Neural cell (in vitro differentiated cells): ENCODE data around the gene ANAPC5. TPM values are rescaled to one million over a fixed set of nuclear protein-coding genes. Genes with fewer than 3 reads are reported as not detected.

Source experiments
- H2AFZ ChIP-seq: fragments of 200-600, 300-800 bp; sonication (generic), shearing (Covaris generic); 2 replicates; pipeline ENCODE4 v1.6.0; 2014; ENCODE audit warnings: low read depth, mild to moderate bottlenecking, antibody characterized with exemption, low read length, moderate library complexity
- H3F3A ChIP-seq: fragments of 200-600 bp; shearing (Covaris generic); 2 replicates; pipeline ENCODE4 v1.6.1; 2016; ENCODE audit warnings: mild to moderate bottlenecking, moderate library complexity, mixed read lengths, antibody characterized with exemption, low read length; ENCODE audit not compliant: insufficient read depth, poor library complexity, severe bottlenecking
- H3K27ac ChIP-seq: fragments of 200-600, 300-800 bp; sonication (generic), shearing (Covaris generic); 2 replicates; pipeline ENCODE4 v1.5.1; 2014; ENCODE audit warnings: mild to moderate bottlenecking, low read length, moderate library complexity
- H3K27me3 ChIP-seq: fragments of 300-800, 200-600 bp; sonication (generic), shearing (Covaris generic); 2 replicates; pipeline ENCODE4 v1.6.0; 2014; ENCODE audit warnings: mild to moderate bottlenecking, low read depth, low read length, moderate library complexity; ENCODE audit not compliant: insufficient read depth
- H3K36me3 ChIP-seq: fragments of 300-800, 200-600 bp; sonication (generic), shearing (Covaris generic); 2 replicates; pipeline ENCODE4 v1.5.1; 2014; ENCODE audit warnings: mild to moderate bottlenecking, antibody characterized with exemption, low read length, moderate library complexity; ENCODE audit not compliant: insufficient read depth
- H3K4me2 ChIP-seq: fragments of 300-800, 200-600 bp; sonication (generic), shearing (Covaris generic); 2 replicates; pipeline ENCODE4 v1.6.0; 2014; ENCODE audit warnings: mild to moderate bottlenecking, low read length
- H3K4me3 ChIP-seq: fragments of 300-800, 200-600 bp; sonication (generic), shearing (Covaris generic); 2 replicates; pipeline ENCODE4 v1.5.1; 2014; ENCODE audit warnings: mild to moderate bottlenecking, low read length, moderate library complexity
- H3K79me2 ChIP-seq: fragments of 200-600 bp; shearing (Covaris generic); replicated peaks from 2 replicates; pipeline ENCODE4 v1.6.0; 2014; ENCODE audit warnings: mild to moderate bottlenecking, low read length, moderate library complexity; ENCODE audit not compliant: insufficient read depth
- H3K9ac ChIP-seq: fragments of 300-800, 200-600 bp; sonication (generic), shearing (Covaris generic); 2 replicates; pipeline ENCODE4 v1.6.1; 2016; ENCODE audit warnings: mild to moderate bottlenecking, low read length, mixed read lengths
- H3K9me2 ChIP-seq: fragments of 200-600 bp; shearing (Covaris generic); 2 replicates; pipeline ENCODE4 v1.6.1; 2016; ENCODE audit warnings: mild to moderate bottlenecking, low read length, mixed read lengths; ENCODE audit not compliant: insufficient read depth
- H3K9me3 ChIP-seq: fragments of 200-600, 300-800 bp; sonication (generic), shearing (Covaris generic); 2 replicates; pipeline ENCODE4 v1.6.1; 2016; ENCODE audit warnings: mild to moderate bottlenecking, mixed run types, low read length, moderate library complexity, mixed read lengths
- H4K20me1 ChIP-seq: fragments of 200-600 bp; shearing (Covaris generic); 2 replicates; pipeline ENCODE4 v1.6.1; 2016; ENCODE audit warnings: mild to moderate bottlenecking, mixed run types; ENCODE audit not compliant: insufficient read depth
- EP300 ChIP-seq: fragments of 450-650 bp; conservative IDR thresholded peaks from 2 replicates; pipeline ENCODE4 v1.6.1; 2014; ENCODE audit warnings: antibody characterized with exemption, mild to moderate bottlenecking, moderate library complexity; ENCODE audit not compliant: poor library complexity, severe bottlenecking
- EZH2 ChIP-seq: fragments of 200-600, 300-800 bp; shearing (Covaris generic), sonication (generic); IDR thresholded peaks from 2 replicates; pipeline ENCODE4 v1.6.1; 2014; ENCODE audit warnings: antibody characterized with exemption, low read length, borderline replicate concordance, mild to moderate bottlenecking; ENCODE audit not compliant: insufficient read depth, poor library complexity, severe bottlenecking
- MXI1 ChIP-seq: fragments of 450-650 bp; conservative IDR thresholded peaks from 2 replicates; pipeline ENCODE4 v1.6.1; 2014; ENCODE audit warnings: antibody characterized with exemption, mild to moderate bottlenecking; ENCODE audit not compliant: poor library complexity, severe bottlenecking
- POLR2AphosphoS5 ChIP-seq: IDR thresholded peaks from 2 replicates; pipeline ENCODE4 v1.6.1; 2012
- RAD21 ChIP-seq: fragments of 450-650 bp; conservative IDR thresholded peaks from 2 replicates; pipeline ENCODE4 v1.6.1; 2014; ENCODE audit warnings: antibody characterized with exemption, mild to moderate bottlenecking, moderate library complexity
- SMC3 ChIP-seq: fragments of 450-650 bp; conservative IDR thresholded peaks from 2 replicates; pipeline ENCODE4 v1.6.1; 2014; ENCODE audit warnings: antibody characterized with exemption, mild to moderate bottlenecking, moderate library complexity; ENCODE audit not compliant: poor library complexity
- TAF1 ChIP-seq: IDR thresholded peaks from 2 replicates; pipeline ENCODE4 v1.6.1; 2012; ENCODE audit warnings: low read depth
- polyA plus RNA-seq: library from polyadenylated mRNA; depleted of rRNA; stranded (reverse); fragments of >200 nt; gene quantifications from 2 replicates; pipeline ENCODE4 v1.2.3, GENCODE V29; 2014
- TF ChIP-seq, protein P1 (sequence below): IDR thresholded peaks from 2 replicates; pipeline ENCODE4 v1.6.1; 2012; ENCODE audit warnings: borderline replicate concordance
- TF ChIP-seq, protein P2 (sequence below): fragments of 450-650 bp; IDR thresholded peaks from 2 replicates; pipeline ENCODE4 v1.5.1; 2014; ENCODE audit warnings: antibody characterized with exemption, mild to moderate bottlenecking, moderate library complexity; ENCODE audit not compliant: poor library complexity, severe bottlenecking

ANAPC5 gene
- polyA plus RNA-seq, 1 donor from 2014 or later = 272 TPM

DNA sequence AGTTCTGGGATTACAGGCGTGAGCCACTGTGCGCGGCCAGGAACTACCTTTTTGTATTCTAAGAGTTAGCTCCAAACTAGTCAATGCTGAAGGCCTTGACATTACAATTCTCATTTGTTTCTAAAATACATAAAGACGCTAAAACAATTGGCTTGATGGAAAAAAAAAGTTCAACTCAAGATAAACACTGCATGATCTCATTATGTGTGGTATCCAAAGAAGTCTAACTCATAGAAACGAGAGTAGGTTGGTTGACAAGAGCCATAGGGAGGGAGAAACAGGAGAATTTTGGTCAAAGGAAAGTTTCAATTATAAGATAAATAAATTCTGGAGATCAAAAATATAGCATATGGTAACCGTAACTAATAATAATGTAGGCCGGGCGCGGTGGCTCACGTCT is 27.7 kb upstream of the ANAPC5 start:
- no peak overlapping the region for H3K4me3 ChIP-seq
- no peak overlapping the region for H2AFZ ChIP-seq
- H3K4me2 ChIP-seq = no peak overlapping the region
- H3K27me3 ChIP-seq = no peaks in the 10 kb centered on the region
- H3K9me3 ChIP-seq = no peaks in the 10 kb centered on the region
- no peaks in the 10 kb centered on the region for H3K9me2 ChIP-seq
- H3K79me2 ChIP-seq = no peaks in the 10 kb centered on the region
- H3F3A ChIP-seq = no peaks in the 10 kb centered on the region
- no peaks in the 10 kb centered on the region for H3K36me3 ChIP-seq
- H3K9ac ChIP-seq = no peak overlapping the region
- H3K27ac ChIP-seq = no peak overlapping the region
- no peaks in the 10 kb centered on the region for H4K20me1 ChIP-seq
- no peak for TF ChIP-seq SMC3
- no peak for TF ChIP-seq TAF1
- TF ChIP-seq, protein P1, sequence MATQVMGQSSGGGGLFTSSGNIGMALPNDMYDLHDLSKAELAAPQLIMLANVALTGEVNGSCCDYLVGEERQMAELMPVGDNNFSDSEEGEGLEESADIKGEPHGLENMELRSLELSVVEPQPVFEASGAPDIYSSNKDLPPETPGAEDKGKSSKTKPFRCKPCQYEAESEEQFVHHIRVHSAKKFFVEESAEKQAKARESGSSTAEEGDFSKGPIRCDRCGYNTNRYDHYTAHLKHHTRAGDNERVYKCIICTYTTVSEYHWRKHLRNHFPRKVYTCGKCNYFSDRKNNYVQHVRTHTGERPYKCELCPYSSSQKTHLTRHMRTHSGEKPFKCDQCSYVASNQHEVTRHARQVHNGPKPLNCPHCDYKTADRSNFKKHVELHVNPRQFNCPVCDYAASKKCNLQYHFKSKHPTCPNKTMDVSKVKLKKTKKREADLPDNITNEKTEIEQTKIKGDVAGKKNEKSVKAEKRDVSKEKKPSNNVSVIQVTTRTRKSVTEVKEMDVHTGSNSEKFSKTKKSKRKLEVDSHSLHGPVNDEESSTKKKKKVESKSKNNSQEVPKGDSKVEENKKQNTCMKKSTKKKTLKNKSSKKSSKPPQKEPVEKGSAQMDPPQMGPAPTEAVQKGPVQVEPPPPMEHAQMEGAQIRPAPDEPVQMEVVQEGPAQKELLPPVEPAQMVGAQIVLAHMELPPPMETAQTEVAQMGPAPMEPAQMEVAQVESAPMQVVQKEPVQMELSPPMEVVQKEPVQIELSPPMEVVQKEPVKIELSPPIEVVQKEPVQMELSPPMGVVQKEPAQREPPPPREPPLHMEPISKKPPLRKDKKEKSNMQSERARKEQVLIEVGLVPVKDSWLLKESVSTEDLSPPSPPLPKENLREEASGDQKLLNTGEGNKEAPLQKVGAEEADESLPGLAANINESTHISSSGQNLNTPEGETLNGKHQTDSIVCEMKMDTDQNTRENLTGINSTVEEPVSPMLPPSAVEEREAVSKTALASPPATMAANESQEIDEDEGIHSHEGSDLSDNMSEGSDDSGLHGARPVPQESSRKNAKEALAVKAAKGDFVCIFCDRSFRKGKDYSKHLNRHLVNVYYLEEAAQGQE = no peak
- no peak for TF ChIP-seq RAD21
- TF ChIP-seq EP300 = no peak
- TF ChIP-seq EZH2 = no peak
- TF ChIP-seq, protein P2, sequence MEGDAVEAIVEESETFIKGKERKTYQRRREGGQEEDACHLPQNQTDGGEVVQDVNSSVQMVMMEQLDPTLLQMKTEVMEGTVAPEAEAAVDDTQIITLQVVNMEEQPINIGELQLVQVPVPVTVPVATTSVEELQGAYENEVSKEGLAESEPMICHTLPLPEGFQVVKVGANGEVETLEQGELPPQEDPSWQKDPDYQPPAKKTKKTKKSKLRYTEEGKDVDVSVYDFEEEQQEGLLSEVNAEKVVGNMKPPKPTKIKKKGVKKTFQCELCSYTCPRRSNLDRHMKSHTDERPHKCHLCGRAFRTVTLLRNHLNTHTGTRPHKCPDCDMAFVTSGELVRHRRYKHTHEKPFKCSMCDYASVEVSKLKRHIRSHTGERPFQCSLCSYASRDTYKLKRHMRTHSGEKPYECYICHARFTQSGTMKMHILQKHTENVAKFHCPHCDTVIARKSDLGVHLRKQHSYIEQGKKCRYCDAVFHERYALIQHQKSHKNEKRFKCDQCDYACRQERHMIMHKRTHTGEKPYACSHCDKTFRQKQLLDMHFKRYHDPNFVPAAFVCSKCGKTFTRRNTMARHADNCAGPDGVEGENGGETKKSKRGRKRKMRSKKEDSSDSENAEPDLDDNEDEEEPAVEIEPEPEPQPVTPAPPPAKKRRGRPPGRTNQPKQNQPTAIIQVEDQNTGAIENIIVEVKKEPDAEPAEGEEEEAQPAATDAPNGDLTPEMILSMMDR = no peak
- TF ChIP-seq POLR2AphosphoS5 = no peak
- no peak for TF ChIP-seq MXI1

DNA sequence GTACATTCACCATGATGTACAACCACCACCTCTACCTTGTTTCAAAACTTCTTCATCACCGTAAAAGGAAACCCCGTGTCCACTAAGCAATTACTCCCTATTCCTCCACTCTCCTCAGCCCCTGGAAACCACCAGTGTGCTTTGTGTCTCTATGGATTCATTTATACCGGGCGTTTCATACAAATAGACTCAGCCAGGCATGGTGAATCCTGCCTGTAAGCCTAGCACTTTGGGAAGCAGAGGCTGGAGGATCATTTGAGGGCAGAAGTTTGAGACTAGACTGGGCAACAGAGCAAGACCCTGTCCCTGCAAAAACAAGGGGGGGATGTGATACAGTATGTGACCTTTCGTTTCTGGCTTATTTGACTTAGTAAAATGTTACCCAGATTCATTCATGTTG is 26.5 kb upstream of the ANAPC5 start:
- H4K20me1 ChIP-seq = no peaks in the 10 kb centered on the region
- H3K36me3 ChIP-seq = no peaks in the 10 kb centered on the region
- H3K4me2 ChIP-seq = no peak overlapping the region
- TF ChIP-seq MXI1 = no peak
- TF ChIP-seq TAF1 = no peak
- TF ChIP-seq, protein P2 = no peak
- no peak for TF ChIP-seq EZH2
- TF ChIP-seq POLR2AphosphoS5 = no peak
- TF ChIP-seq RAD21 = no peak
- TF ChIP-seq EP300 = no peak
- H3K9me3 ChIP-seq = no peaks in the 10 kb centered on the region
- H3K9ac ChIP-seq = no peak overlapping the region
- H3K27me3 ChIP-seq = no peaks in the 10 kb centered on the region
- no peak overlapping the region for H3K27ac ChIP-seq
- H3K9me2 ChIP-seq = no peaks in the 10 kb centered on the region
- no peaks in the 10 kb centered on the region for H3F3A ChIP-seq
- H3K4me3 ChIP-seq = no peak overlapping the region
- H2AFZ ChIP-seq = no peak overlapping the region
- no peaks in the 10 kb centered on the region for H3K79me2 ChIP-seq
